Putamen (tissue), 1 donor: ENCODE results near the gene PCDHGB5.
"Not testable (repeated sequence)": the region's sequence is repeated elsewhere in the genome, so short reads cannot be mapped to it uniquely, and the experiment has no call there.

Experiments used
- DNase-seq: peaks from one replicate; pipeline ENCODE4 v3.0.0-alpha.2; 2016; ENCODE audit warnings: low spot score

Gene PCDHGB5

GRCh38 chr5:141382469-141383294 is 15.1 kb upstream of the PCDHGB5 start, which contains the start of gene PCDHGA7:
TSS of gene PCDHGA7 (plus strand) at chr5:141382742. CDS start at chr5:141382900, 158 bp downstream.
- DNase-seq: no peak

DNA sequence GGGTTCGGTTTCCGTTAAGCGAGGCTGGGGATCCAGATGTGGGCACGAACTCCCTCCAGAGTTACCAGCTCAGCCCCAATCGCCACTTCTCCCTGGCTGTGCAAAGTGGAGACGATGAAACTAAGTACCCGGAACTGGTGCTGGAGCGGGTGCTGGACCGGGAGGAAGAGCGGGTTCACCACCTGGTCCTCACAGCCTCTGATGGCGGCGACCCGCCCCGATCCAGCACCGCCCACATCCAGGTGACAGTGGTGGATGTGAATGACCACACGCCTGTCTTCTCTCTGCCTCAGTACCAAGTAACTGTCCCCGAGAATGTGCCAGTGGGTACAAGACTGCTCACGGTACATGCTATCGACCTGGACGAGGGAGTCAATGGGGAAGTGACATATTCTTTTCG is 14.4 kb upstream of the PCDHGB5 start:
- no peak for DNase-seq

DNA sequence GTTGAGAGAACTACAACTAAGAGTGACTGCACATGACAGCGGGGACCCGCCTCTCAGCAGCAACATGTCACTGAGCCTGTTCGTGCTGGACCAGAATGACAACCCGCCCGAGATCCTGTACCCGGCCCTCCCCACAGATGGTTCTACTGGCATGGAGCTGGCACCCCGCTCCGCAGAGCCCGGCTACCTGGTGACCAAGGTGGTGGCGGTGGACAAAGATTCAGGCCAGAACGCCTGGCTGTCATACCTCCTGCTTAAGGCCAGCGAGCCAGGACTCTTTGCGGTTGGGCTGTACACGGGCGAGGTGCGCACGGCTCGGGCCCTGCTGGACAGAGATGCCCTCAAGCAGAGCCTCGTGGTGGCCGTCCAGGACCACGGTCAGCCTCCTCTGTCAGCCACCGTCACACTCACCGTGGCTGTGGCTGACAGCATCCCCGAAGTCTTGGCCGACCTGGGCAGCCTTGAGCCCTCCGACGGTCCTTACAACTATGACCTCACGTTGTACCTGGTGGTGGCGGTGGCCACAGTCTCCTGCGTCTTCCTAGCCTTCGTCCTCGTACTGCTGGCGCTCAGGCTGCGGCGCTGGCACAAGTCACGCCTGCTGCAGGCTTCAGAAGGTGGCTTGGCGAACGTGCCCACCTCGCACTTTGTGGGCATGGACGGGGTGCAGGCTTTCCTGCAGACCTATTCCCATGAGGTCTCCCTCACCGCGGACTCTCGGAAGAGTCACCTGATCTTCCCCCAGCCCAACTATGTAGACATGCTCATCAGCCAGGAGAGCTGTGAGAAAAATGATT is 13.1 kb upstream of the PCDHGB5 start:
- DNase-seq: no peak

DNA sequence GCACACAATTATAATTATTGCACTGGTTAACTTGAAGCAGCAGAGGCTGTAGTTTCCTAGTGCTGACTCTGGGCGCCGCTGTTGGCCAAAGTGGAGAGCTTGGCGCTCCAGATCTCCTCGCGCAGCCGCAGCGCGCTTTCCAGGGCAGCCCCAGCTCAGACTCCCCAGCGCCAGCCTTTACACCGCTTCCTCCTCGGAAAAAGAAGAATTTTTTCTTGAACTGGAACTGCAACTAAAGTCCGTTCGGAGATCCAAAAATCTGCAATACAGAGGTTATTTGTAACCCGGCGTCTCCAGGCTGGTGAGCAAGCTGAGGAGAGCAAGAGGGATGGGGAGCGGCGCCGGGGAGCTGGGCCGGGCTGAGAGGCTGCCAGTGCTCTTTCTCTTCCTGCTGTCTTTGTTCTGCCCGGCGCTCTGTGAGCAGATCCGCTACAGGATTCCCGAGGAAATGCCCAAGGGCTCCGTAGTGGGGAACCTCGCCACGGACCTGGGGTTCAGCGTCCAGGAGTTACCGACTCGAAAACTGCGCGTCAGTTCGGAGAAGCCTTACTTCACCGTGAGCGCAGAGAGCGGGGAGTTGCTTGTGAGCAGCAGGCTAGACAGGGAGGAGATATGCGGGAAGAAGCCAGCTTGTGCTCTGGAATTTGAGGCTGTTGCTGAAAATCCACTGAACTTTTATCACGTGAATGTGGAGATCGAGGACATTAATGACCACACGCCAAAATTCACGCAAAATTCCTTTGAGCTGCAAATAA is 10.0 kb upstream of the PCDHGB5 start, which contains the start of gene PCDHGB4:
Gene PCDHGB4, plus strand, starts transcription at position 142 of the 755 bp plus-strand sequence. Its CDS starts 187 bp downstream, at position 329.
- DNase-seq: not testable (repeated sequence)

- no peak for DNase-seq
Observed at GRCh38 chr5:141388661-141389060, 9.1 kb upstream of the PCDHGB5 start.

GRCh38 chr5:141389153-141390042 is 8.3 kb upstream of the PCDHGB5 start:
- no peak for DNase-seq

DNA sequence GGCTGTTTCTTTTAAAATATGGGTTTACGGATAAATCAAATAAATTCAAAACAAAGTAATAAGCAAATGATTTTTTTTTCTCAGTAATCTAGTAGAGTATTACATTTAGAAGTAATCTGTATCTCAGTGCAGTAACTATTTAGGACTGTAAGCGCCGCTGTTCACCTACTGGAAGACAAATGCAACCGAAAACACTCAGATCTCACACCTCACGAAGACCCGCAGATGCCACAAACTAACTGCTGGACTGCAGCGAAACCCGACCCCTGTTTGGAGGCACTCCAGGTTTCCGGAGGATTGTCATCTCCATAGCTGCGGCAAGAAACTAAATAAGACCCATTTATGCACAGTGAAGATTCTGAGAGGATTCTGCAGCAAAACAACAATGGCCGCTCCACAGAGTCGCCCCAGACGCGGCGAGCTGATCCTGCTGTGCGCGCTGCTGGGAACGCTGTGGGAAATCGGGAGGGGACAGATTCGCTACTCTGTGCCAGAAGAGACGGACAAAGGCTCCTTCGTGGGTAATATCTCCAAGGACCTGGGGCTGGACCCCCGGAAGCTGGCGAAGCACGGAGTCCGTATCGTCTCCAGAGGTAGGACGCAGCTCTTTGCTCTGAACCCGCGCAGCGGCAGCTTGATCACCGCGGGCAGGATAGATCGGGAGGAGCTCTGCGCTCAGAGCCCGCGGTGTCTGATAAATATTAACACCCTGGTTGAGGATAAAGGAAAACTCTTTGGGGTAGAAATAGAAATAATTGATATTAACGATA is 5.1 kb upstream of the PCDHGB5 start, which contains the start of gene PCDHGA8:
Gene PCDHGA8, plus strand, starts transcription at position 205 of the 770 bp plus-strand sequence. Its CDS starts 181 bp downstream, at position 386.
- no peak for DNase-seq

DNA sequence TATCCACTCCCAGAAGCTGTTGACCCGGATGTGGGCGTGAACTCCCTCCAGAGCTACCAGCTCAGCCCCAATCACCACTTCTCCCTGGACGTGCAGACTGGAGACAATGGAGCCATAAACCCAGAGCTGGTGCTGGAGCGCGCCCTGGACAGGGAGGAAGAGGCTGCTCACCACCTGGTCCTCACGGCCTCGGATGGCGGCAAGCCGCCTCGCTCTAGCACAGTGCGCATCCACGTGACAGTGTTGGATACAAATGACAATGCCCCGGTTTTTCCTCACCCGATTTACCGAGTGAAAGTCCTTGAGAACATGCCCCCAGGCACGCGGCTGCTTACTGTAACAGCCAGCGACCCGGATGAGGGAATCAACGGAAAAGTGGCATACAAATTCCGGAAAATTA is 4.5 kb upstream of the PCDHGB5 start:
- no peak for DNase-seq

DNA sequence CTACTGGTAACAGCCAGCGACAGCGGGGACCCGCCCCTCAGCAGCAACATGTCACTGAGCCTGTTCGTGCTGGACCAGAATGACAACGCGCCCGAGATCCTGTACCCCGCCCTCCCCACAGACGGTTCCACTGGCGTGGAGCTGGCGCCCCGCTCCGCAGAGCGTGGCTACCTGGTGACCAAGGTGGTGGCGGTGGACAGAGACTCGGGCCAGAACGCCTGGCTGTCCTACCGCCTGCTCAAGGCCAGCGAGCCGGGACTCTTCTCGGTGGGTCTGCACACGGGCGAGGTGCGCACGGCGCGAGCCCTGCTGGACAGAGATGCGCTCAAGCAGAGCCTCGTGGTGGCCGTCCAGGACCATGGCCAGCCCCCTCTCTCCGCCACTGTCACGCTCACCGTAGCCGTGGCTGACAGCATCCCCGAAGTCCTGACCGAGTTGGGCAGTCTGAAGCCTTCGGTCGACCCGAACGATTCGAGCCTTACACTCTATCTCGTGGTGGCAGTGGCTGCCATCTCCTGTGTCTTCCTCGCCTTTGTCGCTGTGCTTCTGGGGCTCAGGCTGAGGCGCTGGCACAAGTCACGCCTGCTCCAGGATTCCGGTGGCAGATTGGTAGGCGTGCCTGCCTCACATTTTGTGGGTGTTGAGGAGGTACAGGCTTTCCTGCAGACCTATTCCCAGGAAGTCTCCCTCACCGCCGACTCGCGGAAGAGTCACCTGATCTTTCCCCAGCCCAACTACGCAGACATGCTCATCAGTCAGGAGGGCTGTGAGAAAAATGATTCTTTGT is 3.2 kb upstream of the PCDHGB5 start:
- DNase-seq: not testable (repeated sequence)

GRCh38 chr5:141398608-141399007 is 861 bp downstream of the PCDHGB5 start:
- DNase-seq: no peak

- DNase-seq: no peak
Observed at GRCh38 chr5:141399555-141400258, 2.0 kb downstream of the PCDHGB5 start.

DNA sequence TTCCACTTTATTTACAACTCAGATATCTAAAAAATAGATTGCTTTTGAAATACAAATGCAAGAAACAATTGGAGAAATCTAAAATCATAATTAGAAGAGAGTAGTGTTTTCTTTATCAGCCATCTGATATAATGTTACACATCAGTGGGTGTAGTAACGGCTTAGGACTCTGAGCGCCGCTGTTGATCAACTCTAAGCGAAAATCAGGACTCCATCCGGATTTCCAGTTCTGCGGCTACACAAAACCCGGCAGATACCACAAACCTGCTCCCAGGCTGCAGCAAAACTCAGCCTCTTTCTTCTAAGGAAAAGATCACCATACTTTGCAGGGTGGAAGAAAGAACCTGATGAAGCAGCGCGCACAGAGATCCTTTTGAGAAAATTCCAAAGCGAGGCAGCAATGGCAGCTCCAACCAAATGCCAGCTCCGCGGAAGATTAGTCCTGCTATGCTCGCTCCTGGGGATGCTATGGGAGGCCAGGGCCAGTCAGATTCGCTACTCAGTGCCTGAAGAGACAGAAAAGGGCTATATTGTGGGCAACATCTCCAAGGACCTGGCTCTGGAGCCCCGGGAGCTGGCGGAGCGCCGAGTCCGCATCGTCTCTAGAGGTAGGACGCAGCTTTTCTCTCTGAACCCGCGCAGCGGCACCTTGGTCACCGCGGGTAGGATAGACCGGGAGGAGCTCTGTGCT is 5.0 kb downstream of the PCDHGB5 start, which contains the start of gene PCDHGA9:
Gene PCDHGA9, plus strand, starts transcription at position 226 of the 691 bp plus-strand sequence. Its CDS starts 175 bp downstream, at position 401.
- no peak for DNase-seq

DNA sequence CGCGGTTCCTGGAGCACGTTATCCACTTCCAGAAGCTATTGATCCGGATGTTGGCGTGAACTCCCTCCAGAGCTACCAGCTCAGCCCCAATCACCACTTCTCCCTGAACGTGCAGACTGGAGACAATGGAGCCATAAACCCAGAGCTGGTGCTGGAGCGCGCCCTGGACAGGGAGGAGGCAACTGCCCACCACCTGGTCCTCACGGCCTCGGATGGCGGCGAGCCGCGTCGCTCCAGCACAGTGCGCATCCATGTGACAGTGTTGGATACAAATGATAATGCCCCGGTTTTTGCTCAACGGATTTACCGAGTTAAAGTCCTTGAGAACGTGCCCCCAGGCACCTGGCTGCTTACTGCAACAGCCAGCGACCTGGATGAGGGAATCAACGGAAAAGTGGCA is 5.6 kb downstream of the PCDHGB5 start:
- DNase-seq: no peak

DNA sequence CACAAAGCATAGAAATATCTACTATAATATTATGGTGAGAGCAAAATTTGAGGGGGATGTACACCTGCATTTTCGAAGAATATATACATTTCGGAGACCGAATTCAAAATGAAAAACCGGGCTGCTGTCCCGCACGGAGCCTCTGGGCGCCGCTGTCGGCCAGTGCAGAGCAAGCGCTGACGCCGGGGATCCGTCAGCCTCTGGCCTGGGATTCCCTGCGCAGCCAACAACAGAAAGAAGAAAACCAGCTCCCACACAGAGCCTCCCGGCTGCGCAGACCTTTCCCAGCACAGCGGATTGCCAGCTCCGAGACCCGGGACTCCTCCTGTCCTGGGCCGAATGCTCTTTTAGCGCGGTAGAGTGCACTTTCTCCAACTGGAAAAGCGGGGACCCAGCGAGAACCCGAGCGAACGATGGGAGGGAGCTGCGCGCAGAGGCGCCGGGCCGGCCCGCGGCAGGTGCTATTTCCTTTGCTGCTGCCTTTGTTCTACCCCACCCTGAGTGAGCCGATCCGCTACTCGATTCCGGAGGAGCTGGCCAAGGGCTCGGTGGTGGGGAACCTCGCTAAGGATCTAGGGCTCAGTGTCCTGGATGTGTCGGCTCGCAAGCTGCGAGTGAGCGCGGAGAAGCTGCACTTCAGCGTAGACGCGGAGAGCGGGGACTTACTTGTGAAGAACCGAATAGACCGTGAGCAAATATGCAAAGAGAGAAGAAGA is 10.2 kb downstream of the PCDHGB5 start, which contains the start of gene PCDHGB6:
Gene PCDHGB6, plus strand, starts transcription at position 232 of the 716 bp plus-strand sequence. Its CDS starts 182 bp downstream, at position 414.
- not testable (repeated sequence) for DNase-seq

DNA sequence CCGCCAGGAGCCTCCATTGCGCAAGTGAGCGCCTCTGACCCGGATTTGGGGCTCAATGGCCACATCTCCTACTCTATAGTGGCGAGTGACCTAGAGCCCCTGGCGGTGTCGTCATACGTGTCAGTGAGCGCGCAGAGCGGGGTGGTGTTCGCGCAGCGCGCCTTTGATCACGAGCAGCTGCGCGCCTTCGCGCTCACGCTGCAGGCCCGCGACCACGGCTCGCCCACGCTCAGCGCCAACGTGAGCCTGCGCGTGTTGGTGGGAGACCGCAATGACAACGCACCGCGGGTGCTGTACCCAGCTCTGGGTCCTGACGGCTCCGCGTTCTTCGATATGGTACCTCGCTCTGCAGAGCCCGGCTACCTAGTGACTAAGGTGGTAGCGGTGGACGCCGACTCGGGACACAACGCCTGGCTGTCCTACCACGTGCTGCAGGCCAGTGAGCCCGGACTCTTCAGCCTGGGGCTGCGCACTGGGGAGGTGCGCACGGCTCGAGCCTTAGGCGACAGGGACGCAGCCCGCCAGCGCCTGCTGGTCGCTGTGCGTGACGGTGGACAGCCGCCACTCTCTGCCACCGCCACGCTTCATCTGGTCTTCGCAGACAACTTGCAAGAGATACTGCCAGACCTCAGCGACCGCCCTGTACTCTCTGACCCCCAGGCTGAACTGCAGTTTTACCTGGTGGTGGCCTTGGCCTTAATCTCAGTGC is 12.0 kb downstream of the PCDHGB5 start:
- no peak for DNase-seq

GRCh38 chr5:141411575-141411974 is 13.8 kb downstream of the PCDHGB5 start:
- DNase-seq: no peak
